GM20000 (cell line): ENCODE results near the gene IFNL2.

Experiments
- DNase-seq: peaks from one replicate; pipeline ENCODE4 v3.0.0; 2012; ENCODE audit warnings: low spot score
- TF ChIP-seq, protein P1 (sequence below): IDR thresholded peaks from 2 replicates; pipeline ENCODE4 v1.5.1; 2012; ENCODE audit warnings: mild to moderate bottlenecking, control low read depth; ENCODE audit errors: extremely low read depth, missing control alignments

Gene IFNL2

DNA sequence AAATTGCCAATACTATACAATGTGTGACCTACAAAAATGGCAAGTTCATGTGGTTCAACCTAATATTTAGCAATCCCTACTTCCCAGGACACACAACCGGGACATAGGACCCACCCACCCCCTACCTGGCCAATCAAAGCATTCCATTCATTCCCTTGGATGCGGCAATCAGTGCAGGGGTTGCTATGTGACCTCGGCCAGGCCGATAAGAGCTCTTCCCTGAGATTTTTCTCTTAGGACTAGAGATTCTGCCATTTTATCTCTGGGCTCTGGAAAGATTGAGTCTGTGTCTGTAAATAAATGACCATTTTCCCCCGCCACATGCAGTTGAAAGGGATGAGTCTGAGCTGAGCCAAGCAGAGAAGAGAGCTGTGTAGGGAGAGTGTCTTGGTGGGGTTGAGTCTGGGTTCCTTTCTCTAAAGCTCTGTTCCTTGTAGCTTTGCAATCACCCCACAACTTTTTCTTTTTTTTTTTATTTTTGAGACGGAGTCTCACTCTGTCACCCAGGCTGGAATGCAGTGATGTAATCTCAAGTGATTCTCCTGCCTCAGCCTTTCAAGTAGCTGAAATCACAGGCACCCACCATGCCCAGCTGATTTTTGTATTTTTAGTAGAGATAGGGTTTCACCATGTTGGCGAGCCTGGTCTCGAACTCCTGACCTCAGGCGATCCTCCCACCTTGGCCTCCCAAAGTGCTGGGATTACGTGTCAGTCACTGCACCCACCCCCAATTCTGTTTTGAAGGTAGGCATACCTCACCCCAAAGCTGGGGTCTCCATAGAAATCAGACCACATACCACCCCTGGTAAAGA, 35.4 kb downstream of the IFNL2 start:
- TF ChIP-seq, protein P1, sequence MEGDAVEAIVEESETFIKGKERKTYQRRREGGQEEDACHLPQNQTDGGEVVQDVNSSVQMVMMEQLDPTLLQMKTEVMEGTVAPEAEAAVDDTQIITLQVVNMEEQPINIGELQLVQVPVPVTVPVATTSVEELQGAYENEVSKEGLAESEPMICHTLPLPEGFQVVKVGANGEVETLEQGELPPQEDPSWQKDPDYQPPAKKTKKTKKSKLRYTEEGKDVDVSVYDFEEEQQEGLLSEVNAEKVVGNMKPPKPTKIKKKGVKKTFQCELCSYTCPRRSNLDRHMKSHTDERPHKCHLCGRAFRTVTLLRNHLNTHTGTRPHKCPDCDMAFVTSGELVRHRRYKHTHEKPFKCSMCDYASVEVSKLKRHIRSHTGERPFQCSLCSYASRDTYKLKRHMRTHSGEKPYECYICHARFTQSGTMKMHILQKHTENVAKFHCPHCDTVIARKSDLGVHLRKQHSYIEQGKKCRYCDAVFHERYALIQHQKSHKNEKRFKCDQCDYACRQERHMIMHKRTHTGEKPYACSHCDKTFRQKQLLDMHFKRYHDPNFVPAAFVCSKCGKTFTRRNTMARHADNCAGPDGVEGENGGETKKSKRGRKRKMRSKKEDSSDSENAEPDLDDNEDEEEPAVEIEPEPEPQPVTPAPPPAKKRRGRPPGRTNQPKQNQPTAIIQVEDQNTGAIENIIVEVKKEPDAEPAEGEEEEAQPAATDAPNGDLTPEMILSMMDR, result no peak
- no peak for DNase-seq

DNA sequence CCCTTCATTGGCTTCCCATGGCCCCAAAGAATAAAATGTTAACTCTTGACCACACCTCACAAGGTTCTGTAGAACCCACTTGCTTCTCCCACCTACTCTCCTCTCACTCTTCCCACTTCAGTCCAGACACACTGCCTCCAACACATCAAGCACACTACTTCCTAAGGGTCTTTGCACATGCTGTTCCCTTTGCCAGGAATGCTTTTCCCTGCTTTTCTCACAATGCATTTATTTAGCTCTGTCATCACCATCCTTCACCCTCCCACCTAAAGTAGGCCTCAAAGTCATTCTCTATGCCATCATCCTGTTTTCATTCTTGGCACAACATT, 36.0 kb downstream of the IFNL2 start:
- TF ChIP-seq, protein P1, result no peak
- no peak for DNase-seq

DNA sequence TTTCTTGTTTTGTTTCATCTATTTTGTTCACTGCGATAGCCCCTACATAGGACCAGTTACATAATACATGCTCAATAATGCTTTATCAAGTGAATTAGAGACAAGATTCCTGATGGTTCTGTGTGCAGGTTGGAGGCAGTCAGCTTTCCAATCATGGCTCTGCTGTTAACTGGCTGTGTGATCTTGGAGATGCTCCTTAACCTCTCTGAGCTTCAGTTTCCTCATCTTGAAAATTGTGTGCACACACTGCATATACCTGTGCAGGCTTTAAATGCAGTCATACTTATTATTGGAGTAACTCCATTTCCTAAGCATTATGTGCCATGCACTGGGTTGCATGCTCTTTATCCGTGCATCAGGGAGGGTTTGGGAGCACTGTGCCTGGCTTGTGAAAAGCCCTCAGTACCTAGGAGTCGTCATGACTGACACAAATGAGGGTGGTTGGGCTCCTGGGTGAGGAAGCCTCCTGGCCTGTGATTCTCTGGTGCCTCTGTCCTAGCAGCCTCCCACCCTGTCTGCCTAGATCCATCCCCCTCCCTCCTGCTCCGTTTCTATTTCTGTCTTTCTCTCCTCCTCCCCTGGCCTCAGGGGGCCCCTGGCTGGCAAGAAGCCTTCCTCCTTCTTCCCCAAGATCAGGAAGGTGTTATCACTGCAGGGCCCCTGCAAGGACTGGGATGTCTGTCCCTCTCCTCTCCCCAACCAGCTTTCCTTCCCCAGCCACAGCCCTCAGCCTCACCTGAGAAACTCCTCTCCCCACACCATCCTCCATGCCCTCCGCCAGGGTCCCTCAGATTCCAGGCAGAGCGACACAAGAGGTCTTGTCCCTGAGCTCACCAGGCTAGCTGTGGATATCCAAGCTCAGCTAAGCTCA, 36.7 kb downstream of the IFNL2 start:
- DNase-seq, result no peak
- TF ChIP-seq, protein P1, result no peak

DNA sequence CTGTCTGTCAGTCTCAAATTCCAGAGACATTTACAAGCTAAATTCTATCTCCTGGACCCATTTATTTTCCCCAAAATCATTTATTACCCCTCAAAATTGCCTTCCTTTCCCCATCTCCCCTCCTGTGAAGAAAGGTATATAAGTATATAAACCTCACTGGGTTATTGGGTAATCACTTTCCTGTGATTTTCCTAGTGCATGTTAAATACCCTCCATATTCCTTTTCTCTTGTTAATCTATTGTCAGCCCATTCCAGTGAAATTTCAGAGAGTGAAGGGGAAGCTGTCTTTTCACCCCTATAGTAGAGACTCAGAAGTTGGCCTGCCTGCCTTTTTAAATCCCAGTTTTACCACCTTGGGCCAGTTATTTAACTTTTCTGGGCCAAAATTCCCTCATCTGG, 37.9 kb downstream of the IFNL2 start:
- no peak for DNase-seq
- TF ChIP-seq, protein P1, result no peak

DNA sequence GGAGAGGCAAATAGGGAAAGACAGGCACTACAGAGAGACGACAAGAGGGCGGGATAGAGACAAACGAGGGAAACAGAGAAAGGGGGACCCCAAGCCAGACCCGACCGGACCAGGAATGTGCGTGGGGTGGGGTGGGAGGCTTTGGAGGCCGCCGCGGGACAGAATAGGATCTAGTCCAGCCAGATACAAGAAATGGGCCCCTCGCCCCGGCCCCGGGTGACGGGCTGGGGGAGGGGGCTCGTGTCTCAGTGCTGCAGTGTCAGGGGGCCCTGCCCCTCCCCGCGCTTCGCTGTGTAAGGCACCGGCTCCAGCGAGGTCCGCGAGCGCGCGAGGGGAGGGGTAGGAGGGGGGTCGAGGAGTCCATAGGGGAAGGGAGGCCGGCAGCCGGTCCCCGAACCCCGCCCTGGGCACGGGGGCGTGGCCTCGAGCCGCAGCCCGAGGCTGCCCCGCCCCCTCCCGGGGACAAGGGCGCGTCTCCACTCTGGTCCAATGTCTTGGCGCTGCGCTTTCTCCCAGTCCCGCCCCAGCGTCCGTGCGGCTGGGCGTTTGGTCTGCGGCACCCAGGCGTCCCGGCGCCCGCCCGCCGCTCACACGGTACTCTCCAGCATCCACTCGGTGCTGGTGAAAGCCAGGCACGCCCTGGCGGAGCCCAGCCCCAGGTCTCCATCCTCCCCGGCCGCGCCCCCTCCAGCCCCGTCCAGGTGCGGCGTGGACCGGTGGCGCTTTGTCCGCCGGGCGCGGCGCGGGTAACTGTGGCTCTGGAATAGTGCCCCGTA, 39.0 kb downstream of the IFNL2 start:
- DNase-seq, result no peak
- TF ChIP-seq, protein P1, result no peak

DNA sequence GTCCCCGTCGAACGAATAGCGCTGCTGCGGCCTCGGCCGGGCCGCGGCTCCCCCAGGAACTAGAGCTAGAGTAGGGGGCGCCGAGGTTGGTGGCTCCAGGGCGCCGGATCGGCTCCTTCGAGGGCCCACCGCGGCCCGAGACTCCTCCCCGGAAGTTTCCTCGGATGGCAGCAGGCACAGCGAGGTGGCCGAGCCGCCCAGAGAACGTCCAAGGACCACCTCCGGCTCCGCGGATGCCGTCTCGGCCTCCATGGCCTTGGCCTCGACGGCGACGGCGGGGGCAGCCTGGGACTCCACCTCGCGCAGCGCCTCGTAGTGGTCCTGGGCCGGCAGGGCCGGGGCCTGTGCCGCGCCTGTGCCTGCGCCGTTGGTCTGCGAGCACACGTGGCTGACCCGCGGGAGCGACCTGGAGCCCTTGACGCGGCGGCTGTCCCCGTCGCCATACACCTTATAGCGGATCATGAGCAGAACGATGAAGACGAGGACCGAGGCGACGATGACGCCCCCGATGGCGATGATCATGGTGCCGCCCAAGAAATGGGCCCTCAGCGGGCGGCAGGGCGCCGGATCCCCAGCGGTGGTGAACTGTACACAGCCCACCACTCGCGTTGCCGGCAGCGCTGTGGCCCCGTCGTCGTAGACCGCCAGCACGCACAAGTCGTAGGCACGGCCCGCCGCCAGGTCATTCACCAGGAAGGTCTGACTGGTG, 39.8 kb downstream of the IFNL2 start:
- DNase-seq, result peak; percentile 24

More for the DNA sequence above, 39.8 kb downstream of the IFNL2 start:
- TF ChIP-seq, protein P1, result no peak
